Peyer's patch (tissue), 4 donors: ENCODE data around the gene NGEF. TPM values are rescaled to one million over a fixed set of nuclear protein-coding genes. Genes with fewer than 3 reads are reported as not detected.

Experiments
- DNase-seq, 3 donors: peaks; one replicate each; pipeline ENCODE4 v3.0.0-alpha.2; 2017 to 2019
- H3K27ac ChIP-seq, 4 donors: fragments of 200-600 bp; sonication (generic); one replicate each; pipeline ENCODE4 v1.5.1; 2016 to 2019
- H3K27me3 ChIP-seq, 2 donors: fragments of 200-600 bp; sonication (generic); one replicate each; pipeline ENCODE4 v1.5.1; 2019
- H3K36me3 ChIP-seq, 3 donors: fragments of 200-600 bp; sonication (generic); one replicate each; pipeline ENCODE4 v1.5.1; 2016 to 2019
- H3K4me1 ChIP-seq, 4 donors: fragments of 200-600 bp; sonication (generic); one replicate each; pipeline ENCODE4 v1.5.1; 2016 to 2019
- H3K4me3 ChIP-seq, 4 donors: fragments of 200-600 bp; sonication (generic); 1 replicate in 3 of 4; 2 replicates in 1 of 4; pipeline ENCODE4 v1.5.1; 2016 to 2019; ENCODE audit warnings: mild to moderate bottlenecking in 1 of 4
- H3K9me3 ChIP-seq, 4 donors: fragments of 200-600 bp; sonication (generic); one replicate each; pipeline ENCODE4 v1.5.1; 2016 to 2019; ENCODE audit warnings: mild to moderate bottlenecking in 1 of 4
- POLR2A ChIP-seq, 2 donors: fragments of 450-650 bp; IDR thresholded peaks; one replicate each; pipeline ENCODE4 v1.5.1; 2017; ENCODE audit warnings: antibody characterized with exemption in 2 of 2, mild to moderate bottlenecking in 2 of 2, moderate library complexity in 2 of 2
- total RNA-seq, 4 donors: library from RNA; depleted of rRNA; stranded (reverse); fragments of >200 nt; gene quantifications; one replicate each; pipeline ENCODE4 v1.1.0, GENCODE V29; 2016
- TF ChIP-seq, protein P1 (sequence below), 6 experiments: fragments of 450-650 bp in 4 of 6; fragments of 200-600 bp in 2 of 6; sonication (generic) in 1 of 6; IDR thresholded peaks; one replicate each; pipeline ENCODE4 v1.5.1; 2017 to 2019; ENCODE audit warnings: antibody characterized with exemption in 6 of 6, mild to moderate bottlenecking in 3 of 6, moderate library complexity in 1 of 6

NGEF gene
- total RNA-seq, 4 donors from 2014 or later, result 54.5 to 116 (median 98.1) TPM

DNA sequence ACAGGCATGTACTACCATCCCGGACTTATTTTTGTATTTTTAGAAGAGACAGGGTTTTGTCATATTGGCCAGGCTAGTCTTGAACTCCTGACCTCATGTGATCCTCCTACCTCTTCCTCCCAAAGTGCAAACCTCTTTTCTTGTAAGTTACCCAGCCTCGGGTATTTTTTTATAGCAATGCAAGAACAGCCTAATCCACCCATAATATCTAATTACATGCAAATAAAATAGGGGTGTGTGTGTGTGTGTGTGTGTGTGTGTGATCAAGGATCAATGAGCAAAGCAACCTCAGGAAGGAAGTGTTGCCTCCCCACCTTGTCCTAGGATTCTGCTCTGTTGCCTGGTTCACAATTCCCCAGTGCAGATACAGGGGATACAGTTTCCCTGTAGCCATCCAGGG, 45.6 kb downstream of the NGEF start:
- Histone ChIP-seq H3K4me1 (no peaks in the 10 kb centered on the region), H3K4me3 (no peak overlapping the region), H3K27ac (no peak overlapping the region), H3K27me3 (no peaks in the 10 kb centered on the region), H3K9me3 (no peaks in the 10 kb centered on the region), H3K36me3 (peaks cover 0 to 19% (median 0%) of the 10 kb centered on the region in 3 donors)
- DNase-seq, result no peak
- TF ChIP-seq, protein P1, sequence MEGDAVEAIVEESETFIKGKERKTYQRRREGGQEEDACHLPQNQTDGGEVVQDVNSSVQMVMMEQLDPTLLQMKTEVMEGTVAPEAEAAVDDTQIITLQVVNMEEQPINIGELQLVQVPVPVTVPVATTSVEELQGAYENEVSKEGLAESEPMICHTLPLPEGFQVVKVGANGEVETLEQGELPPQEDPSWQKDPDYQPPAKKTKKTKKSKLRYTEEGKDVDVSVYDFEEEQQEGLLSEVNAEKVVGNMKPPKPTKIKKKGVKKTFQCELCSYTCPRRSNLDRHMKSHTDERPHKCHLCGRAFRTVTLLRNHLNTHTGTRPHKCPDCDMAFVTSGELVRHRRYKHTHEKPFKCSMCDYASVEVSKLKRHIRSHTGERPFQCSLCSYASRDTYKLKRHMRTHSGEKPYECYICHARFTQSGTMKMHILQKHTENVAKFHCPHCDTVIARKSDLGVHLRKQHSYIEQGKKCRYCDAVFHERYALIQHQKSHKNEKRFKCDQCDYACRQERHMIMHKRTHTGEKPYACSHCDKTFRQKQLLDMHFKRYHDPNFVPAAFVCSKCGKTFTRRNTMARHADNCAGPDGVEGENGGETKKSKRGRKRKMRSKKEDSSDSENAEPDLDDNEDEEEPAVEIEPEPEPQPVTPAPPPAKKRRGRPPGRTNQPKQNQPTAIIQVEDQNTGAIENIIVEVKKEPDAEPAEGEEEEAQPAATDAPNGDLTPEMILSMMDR (IDR thresholded peaks at IDR 0.05), result no peak
- no peak for TF ChIP-seq POLR2A (IDR thresholded peaks at IDR 0.05)

DNA sequence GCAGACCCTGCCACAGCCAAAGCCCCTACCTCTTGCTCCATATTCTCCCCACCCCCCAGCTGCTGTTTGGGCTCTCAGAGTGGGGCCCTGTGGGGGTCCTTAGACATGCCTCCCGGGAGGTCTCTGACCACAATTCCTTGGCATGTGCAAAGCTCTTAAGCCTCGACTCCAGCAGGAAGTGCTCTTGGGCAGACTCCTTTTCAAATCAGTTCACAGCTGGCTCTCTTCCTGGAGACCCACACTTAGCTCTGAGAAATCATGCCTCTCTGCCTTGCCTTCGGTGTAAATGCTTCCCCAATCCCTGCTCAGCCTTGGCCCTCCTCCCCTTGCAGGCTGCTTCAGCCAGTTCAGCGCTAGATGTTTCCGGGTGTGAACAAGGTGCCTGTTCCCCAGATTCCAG, 46.9 kb downstream of the NGEF start:
- H3K27me3 ChIP-seq, result no peaks in the 10 kb centered on the region
- DNase-seq, result no peak
- no peak for TF ChIP-seq POLR2A (IDR thresholded peaks at IDR 0.05)
- TF ChIP-seq, protein P1 (IDR thresholded peaks at IDR 0.05), result no peak
- H3K36me3 ChIP-seq, result peaks cover 0 to 22% (median 0%) of the 10 kb centered on the region in 3 donors
- no peak overlapping the region for H3K27ac ChIP-seq
- H3K4me3 ChIP-seq, result no peak overlapping the region
- H3K4me1 ChIP-seq, result no peaks in the 10 kb centered on the region
- H3K9me3 ChIP-seq, result no peaks in the 10 kb centered on the region

DNA sequence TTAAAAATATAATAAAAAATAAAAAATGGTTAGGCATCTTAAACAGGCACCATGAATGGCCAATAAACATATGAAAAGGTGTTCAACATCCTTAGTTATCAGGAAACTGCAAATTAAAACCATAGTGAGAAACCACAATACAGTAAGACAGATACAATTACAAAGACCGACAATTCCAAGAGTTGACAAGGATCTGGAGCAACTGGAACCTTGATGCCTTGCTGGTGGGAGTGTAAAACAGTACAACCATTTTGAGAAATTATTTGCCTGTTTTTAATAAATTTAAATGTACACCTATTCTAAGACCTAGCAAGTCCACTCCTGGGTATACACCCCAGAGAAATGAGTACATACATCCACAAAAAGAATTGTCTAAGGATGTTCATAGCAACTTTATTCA, 49.1 kb downstream of the NGEF start:
- Histone ChIP-seq H3K36me3 (peaks cover 0 to 13% (median 0%) of the 10 kb centered on the region in 3 donors), H3K27me3 (no peaks in the 10 kb centered on the region), H3K4me1 (no peaks in the 10 kb centered on the region), H3K9me3 (peaks cover 0 to 4% (median 0%) of the 10 kb centered on the region in 4 donors), H3K27ac (no peak overlapping the region), H3K4me3 (no peak overlapping the region)
- TF ChIP-seq, protein P1 (IDR thresholded peaks at IDR 0.05), result no peak
- no peak for TF ChIP-seq POLR2A (IDR thresholded peaks at IDR 0.05)
- no peak for DNase-seq

DNA sequence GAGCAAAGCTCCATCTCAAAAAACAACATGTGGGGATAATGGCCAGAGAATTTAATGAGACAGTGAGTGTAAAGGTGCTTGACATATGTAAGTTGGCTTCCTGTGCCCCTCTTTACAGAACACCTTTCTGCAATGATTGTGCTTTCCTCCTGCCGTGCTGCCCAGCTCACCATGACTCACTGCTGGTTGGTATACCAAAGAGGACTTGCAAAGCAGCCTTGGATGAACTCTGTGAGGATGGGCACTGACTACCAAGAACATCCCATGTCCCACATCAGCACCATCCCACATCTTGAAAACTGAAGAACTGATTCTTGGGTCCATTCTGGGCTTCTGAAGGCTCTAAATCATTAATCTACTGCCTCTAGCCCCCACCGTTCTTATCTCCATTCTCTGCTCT, 52.2 kb downstream of the NGEF start:
- peaks cover 0 to 11% (median 0%) of the 10 kb centered on the region in 3 donors for H3K36me3 ChIP-seq
- TF ChIP-seq, protein P1 (IDR thresholded peaks at IDR 0.05), result no peak
- TF ChIP-seq POLR2A (IDR thresholded peaks at IDR 0.05), result no peak
- H3K27ac ChIP-seq, result no peak overlapping the region
- DNase-seq, result no peak
- H3K27me3 ChIP-seq, result no peaks in the 10 kb centered on the region
- H3K9me3 ChIP-seq, result peaks cover 0 to 4% (median 0%) of the 10 kb centered on the region in 4 donors
- H3K4me1 ChIP-seq, result no peaks in the 10 kb centered on the region
- H3K4me3 ChIP-seq, result no peak overlapping the region

DNA sequence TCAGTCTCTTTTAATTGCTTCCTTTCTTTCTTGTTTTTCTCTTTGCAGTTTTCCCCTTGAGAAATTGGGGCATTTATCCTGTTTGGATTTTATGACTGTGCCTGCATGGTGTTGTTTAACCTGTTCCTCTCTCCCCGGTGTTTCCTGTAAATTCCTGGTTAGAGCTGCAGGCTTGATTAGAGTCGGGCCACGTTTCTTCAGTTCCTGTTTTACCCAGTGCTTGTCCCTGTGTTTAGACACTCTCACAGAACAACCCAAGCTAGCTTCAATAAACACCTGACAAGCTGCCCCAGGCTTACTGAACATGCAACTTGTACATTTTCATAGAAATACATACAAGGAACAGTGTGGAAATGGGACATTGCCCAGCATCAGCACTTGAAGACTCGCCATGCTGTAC, 53.9 kb downstream of the NGEF start:
- no peak for TF ChIP-seq POLR2A (IDR thresholded peaks at IDR 0.05)
- TF ChIP-seq, protein P1 (IDR thresholded peaks at IDR 0.05), result no peak
- Histone ChIP-seq H3K27me3 (no peaks in the 10 kb centered on the region), H3K36me3 (peaks cover 0 to 3% (median 0%) of the 10 kb centered on the region in 3 donors), H3K9me3 (peaks cover 0 to 4% (median 0%) of the 10 kb centered on the region in 4 donors), H3K27ac (no peak overlapping the region), H3K4me1 (no peaks in the 10 kb centered on the region), H3K4me3 (no peak overlapping the region)
- no peak for DNase-seq

DNA sequence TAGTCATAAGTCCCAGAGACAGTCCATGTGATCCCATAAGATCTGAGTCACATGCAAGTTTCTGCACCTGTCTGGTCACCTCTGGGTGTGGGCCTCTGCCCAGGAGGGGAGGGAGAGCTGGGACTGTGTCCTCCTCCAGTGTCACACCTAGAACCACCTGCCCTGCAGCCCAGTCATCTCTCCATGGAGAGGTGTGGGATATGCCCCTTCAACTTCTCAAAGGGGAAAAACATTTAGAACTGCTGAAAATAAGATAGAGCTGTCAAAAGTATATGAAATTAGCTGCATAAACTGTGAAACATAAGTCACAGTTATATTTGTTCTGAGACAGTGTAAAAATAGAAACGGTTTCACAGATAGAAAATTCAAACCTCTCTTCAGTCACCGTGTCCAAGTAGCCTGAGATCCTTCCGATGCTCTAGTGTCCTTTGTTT, 55.4 kb downstream of the NGEF start:
- H3K27me3 ChIP-seq, result no peaks in the 10 kb centered on the region
- no peak for DNase-seq

More for the DNA sequence above, 55.4 kb downstream of the NGEF start:
- TF ChIP-seq POLR2A (IDR thresholded peaks at IDR 0.05), result no peak
- TF ChIP-seq, protein P1 (IDR thresholded peaks at IDR 0.05), result no peak
- Histone ChIP-seq H3K4me1 (no peaks in the 10 kb centered on the region), H3K27ac (no peak overlapping the region), H3K4me3 (no peak overlapping the region), H3K36me3 (peaks cover 0 to 3% (median 0%) of the 10 kb centered on the region in 3 donors), H3K9me3 (peaks cover 0 to 4% (median 0%) of the 10 kb centered on the region in 4 donors)
